GM12878 (cell line): ENCODE results near the gene PNMA8C. TPM values are rescaled to one million over a fixed set of nuclear protein-coding genes. Genes with fewer than 3 reads are reported as not detected.

Experiments used
- ATAC-seq: fragments of 200-7000 bp; cut with Tn5 transposase; 3 replicates; pipeline ENCODE4 v1.9.1; 2020; ENCODE audit warnings: mild to moderate bottlenecking, moderate library complexity
- BruUV-seq: library from RNA; stranded (reverse); fragments of 400-500 nt; replicated peaks from 2 replicates; lab custom pipeline; 2021; lab: Mats Ljungman, UMichigan
- CTCF ChIA-PET: fragments of 300-600 bp; sonication (Branson Sonifier 250); formaldehyde crosslinking; extraction: SDS; loops from one replicate; lab custom pipeline; 2021; ENCODE audit warnings: inconsistent platforms; lab: Yijun Ruan, JAX
- POLR2A ChIA-PET: fragments of 350-600 bp; formaldehyde crosslinking; extraction: SDS; loops from one replicate; lab custom pipeline; 2021; ENCODE audit warnings: inconsistent platforms; lab: Charles Lee
- RAD21 ChIA-PET: fragments of 300-600 bp; sonication (Branson Sonifier 250); formaldehyde crosslinking; loops from one replicate; lab custom pipeline; 2023; ENCODE audit warnings: antibody characterized with exemption; ENCODE audit not compliant: unreplicated experiment; lab: Charles Lee
- SMC1A ChIA-PET: fragments of 300-600 bp; sonication (Branson Sonifier 250); formaldehyde crosslinking; loops from one replicate; lab custom pipeline; 2023; ENCODE audit not compliant: unreplicated experiment, uncharacterized antibody; lab: Charles Lee
- DNase-seq: peaks from one replicate; pipeline ENCODE4 v3.0.0-alpha.2; 2011; ENCODE audit warnings: low read depth, low spot score
- FAIRE-seq: peaks from 3 replicates; lab custom pipeline; 2011; peaks lifted over from hg19 to GRCh38; lab: Jason Lieb, UNC
- H2AFZ ChIP-seq: 2 replicates; pipeline ENCODE4 v1.6.0; 2011; ENCODE audit warnings: low read depth, low read length, control low read depth; ENCODE audit not compliant: control insufficient read depth
- H3K27ac ChIP-seq: 2 replicates; pipeline ENCODE4 v1.5.1; 2011; ENCODE audit warnings: control low read depth; ENCODE audit not compliant: control insufficient read depth, insufficient read depth
- H3K27me3 ChIP-seq, 2 experiments: replicated peaks in 1 of 2; 2 replicates each; pipeline versions ENCODE4 v1.6.0 to v1.6.1; 2011; ENCODE audit warnings: low read length in 1 of 2; ENCODE audit not compliant: control insufficient read depth in 2 of 2, insufficient read depth in 2 of 2
- H3K36me3 ChIP-seq, 2 experiments: 2 replicates each; pipeline ENCODE4 v1.5.1; 2011; ENCODE audit warnings: low read length in 1 of 2; ENCODE audit not compliant: control insufficient read depth in 2 of 2, insufficient read depth in 2 of 2
- H3K4me1 ChIP-seq: 2 replicates; pipeline ENCODE4 v1.6.1; 2011; ENCODE audit warnings: mild to moderate bottlenecking, low read length, moderate library complexity, mixed read lengths; ENCODE audit not compliant: control insufficient read depth, insufficient read depth
- H3K4me2 ChIP-seq: 2 replicates; pipeline ENCODE4 v1.6.0; 2011; ENCODE audit warnings: control low read depth; ENCODE audit not compliant: control insufficient read depth, insufficient read depth
- H3K4me3 ChIP-seq: fragments of 200-600 bp; sonication (generic); 2 replicates; pipeline ENCODE4 v1.5.1; 2016
- H3K79me2 ChIP-seq: 2 replicates; pipeline ENCODE4 v1.6.0; 2011; ENCODE audit warnings: low read length; ENCODE audit not compliant: control insufficient read depth, insufficient read depth
- H3K9ac ChIP-seq: 2 replicates; pipeline ENCODE4 v1.8.0; 2011; ENCODE audit warnings: low read length, control low read depth, mixed read lengths; ENCODE audit not compliant: control insufficient read depth, insufficient read depth
- H3K9me3 ChIP-seq: replicated peaks from 3 replicates; pipeline ENCODE4 v1.5.1; 2011; ENCODE audit warnings: mild to moderate bottlenecking, low read length; ENCODE audit not compliant: control insufficient read depth, insufficient read depth
- H4K20me1 ChIP-seq: 2 replicates; pipeline ENCODE4 v1.6.0; 2011; ENCODE audit not compliant: control insufficient read depth, insufficient read depth
- BCL11A ChIP-seq: IDR thresholded peaks from 2 replicates; pipeline ENCODE4 v1.6.1; 2011; ENCODE audit warnings: low read depth, low read length
- CBFB ChIP-seq: IDR thresholded peaks from 2 replicates; pipeline ENCODE4 v1.6.1; 2016; ENCODE audit warnings: antibody characterized with exemption, low read depth
- DPF2 ChIP-seq: fragments of 450-650 bp; IDR thresholded peaks from 2 replicates; pipeline ENCODE4 v1.6.1; 2017; ENCODE audit warnings: mild to moderate bottlenecking
- RFX5 ChIP-seq: IDR thresholded peaks from 2 replicates; pipeline ENCODE4 v1.6.1; 2011; ENCODE audit warnings: low read depth, low read length, improper control_type of control experiment
- SIX5 ChIP-seq: IDR thresholded peaks from 2 replicates; pipeline ENCODE4 v1.6.1; 2011; ENCODE audit warnings: mild to moderate bottlenecking, low read depth, low read length, moderate library complexity; ENCODE audit not compliant: severe bottlenecking
- SMAD5 ChIP-seq: IDR thresholded peaks from 2 replicates; pipeline ENCODE4 v1.6.1; 2016; ENCODE audit warnings: antibody characterized with exemption, low read depth
- TCF3 ChIP-seq: IDR thresholded peaks from 2 replicates; pipeline ENCODE4 v1.6.1; 2012; ENCODE audit warnings: low read depth, mild to moderate bottlenecking, low read length, borderline replicate concordance; ENCODE audit not compliant: insufficient read depth
- WGBS: methylation state at CpG from one replicate; pipeline ENCODE4 v1.1.6; 2016; ENCODE audit warnings: low lambda C conversion rate; ENCODE audit not compliant: insufficient replicate concordance, insufficient coverage; ENCODE audit errors: missing lambda C conversion rate; 5-methylcytosine and 5-hydroxymethylcytosine counted together
- in situ Hi-C: fragments of 300-500 bp; cut with MboI; formaldehyde crosslinking; loops from 9 replicates; pipeline ENCODE4 v1.14.3; 2018; ENCODE audit warnings: mixed read lengths
- intact Hi-C: fragments of 100-400 bp; cut with micrococcal nuclease; formaldehyde crosslinking; loops from one replicate; pipeline ENCODE4 v1.14.2; 2022; ENCODE audit not compliant: unreplicated experiment
- polyA plus RNA-seq, 11 experiments: library from polyadenylated mRNA; depleted of rRNA in 4 of 11; unstranded in 6 of 11; stranded (reverse) in 5 of 11; fragments of >200 nt; fragmentation: Nextera tagmentation in 4 of 11; fragmentation: Illumina TruSeq in 1 of 11; extraction: Ambion mirVana in 4 of 11; extraction: Trizol in 1 of 11; gene quantifications; 1 replicate in 1 of 11; 2 replicates in 10 of 11; pipeline versions ENCODE4 v1.2.1 to v1.2.3, GENCODE V29; 2011 to 2016; ENCODE audit warnings: inconsistent platforms in 2 of 11, missing spikeins in 2 of 11, low read depth in 1 of 11
- total RNA-seq, 4 experiments: library from RNA; depleted of rRNA in 3 of 4; stranded (reverse); fragments of >200 nt in 3 of 4; fragmentation: Illumina TruSeq in 1 of 4; extraction: Trizol in 1 of 4; gene quantifications; 2 replicates each; pipeline versions ENCODE4 v1.2.1 to v1.2.3, GENCODE V29; 2013 to 2021
- TF ChIP-seq, protein P1 (sequence below): IDR thresholded peaks from 2 replicates; pipeline ENCODE4 v1.6.1; 2012; ENCODE audit warnings: improper control_type of control experiment, low read depth, low read length; ENCODE audit not compliant: insufficient replicate concordance
- TF ChIP-seq, protein P2 (sequence below): fragments of 450-650 bp; IDR thresholded peaks from 2 replicates; pipeline ENCODE4 v1.6.1; 2017; ENCODE audit warnings: mild to moderate bottlenecking, moderate library complexity

The PNMA8C gene
- total and polyA plus RNA-seq, 10 of the 15 experiments (the other 5 are each of a cell fraction or from before 2014, with no cell fraction given), result not detected

DNA sequence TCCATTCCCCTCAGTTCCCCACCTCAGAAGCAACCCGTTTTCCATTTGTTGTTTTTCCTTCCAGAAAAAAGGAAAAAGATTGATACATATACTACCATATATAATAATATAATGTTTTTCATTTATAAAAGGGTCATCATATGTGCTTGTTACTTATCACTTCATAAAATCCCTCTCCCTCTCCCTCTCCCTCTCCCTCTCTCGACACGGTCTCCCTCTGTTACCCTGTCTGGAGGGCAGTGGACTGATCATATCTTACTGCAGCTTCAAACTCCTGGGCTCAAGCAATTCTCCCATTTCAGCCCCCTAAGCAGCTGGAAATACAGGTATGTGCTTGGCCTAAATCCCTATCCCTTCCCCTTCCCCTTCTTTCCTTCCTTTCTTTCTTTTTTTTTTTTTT lies 25.5 kb upstream of the PNMA8C start:
- WGBS, result 15% methylated on average over 3 of the region's 3 CpGs
- no TSS peak for BruUV-seq
- Histone ChIP-seq H3K4me1 (no peaks in the 10 kb centered on the region), H3K27ac (no peak overlapping the region), H2AFZ (no peak overlapping the region), H4K20me1 (no peaks in the 10 kb centered on the region), H3K27me3 (no peaks in the 10 kb centered on the region; a peak in 1 of 4 replicates), H3K9ac (no peak overlapping the region), H3K4me3 (no peak overlapping the region), H3K79me2 (no peaks in the 10 kb centered on the region), H3K9me3 (no peaks in the 10 kb centered on the region; the same call in 2 of the 3 replicates), H3K4me2 (no peak overlapping the region), H3K36me3 (no peaks in the 10 kb centered on the region)
- ChIA-PET SMC1A (no interaction called here), POLR2A (no interaction called here), CTCF (no interaction called here), RAD21 (no interaction called here)
- DNase-seq (no peak), ATAC-seq (no peak), FAIRE-seq (no peak)
- intact Hi-C loops (no loop called here), in situ Hi-C loops (no loop called here)
- TF ChIP-seq TCF3 (no peak), SMAD5 (no peak), SIX5 (no peak), DPF2 (no peak), RFX5 (no peak), CBFB (no peak), BCL11A (no peak)
- TF ChIP-seq, protein P1, sequence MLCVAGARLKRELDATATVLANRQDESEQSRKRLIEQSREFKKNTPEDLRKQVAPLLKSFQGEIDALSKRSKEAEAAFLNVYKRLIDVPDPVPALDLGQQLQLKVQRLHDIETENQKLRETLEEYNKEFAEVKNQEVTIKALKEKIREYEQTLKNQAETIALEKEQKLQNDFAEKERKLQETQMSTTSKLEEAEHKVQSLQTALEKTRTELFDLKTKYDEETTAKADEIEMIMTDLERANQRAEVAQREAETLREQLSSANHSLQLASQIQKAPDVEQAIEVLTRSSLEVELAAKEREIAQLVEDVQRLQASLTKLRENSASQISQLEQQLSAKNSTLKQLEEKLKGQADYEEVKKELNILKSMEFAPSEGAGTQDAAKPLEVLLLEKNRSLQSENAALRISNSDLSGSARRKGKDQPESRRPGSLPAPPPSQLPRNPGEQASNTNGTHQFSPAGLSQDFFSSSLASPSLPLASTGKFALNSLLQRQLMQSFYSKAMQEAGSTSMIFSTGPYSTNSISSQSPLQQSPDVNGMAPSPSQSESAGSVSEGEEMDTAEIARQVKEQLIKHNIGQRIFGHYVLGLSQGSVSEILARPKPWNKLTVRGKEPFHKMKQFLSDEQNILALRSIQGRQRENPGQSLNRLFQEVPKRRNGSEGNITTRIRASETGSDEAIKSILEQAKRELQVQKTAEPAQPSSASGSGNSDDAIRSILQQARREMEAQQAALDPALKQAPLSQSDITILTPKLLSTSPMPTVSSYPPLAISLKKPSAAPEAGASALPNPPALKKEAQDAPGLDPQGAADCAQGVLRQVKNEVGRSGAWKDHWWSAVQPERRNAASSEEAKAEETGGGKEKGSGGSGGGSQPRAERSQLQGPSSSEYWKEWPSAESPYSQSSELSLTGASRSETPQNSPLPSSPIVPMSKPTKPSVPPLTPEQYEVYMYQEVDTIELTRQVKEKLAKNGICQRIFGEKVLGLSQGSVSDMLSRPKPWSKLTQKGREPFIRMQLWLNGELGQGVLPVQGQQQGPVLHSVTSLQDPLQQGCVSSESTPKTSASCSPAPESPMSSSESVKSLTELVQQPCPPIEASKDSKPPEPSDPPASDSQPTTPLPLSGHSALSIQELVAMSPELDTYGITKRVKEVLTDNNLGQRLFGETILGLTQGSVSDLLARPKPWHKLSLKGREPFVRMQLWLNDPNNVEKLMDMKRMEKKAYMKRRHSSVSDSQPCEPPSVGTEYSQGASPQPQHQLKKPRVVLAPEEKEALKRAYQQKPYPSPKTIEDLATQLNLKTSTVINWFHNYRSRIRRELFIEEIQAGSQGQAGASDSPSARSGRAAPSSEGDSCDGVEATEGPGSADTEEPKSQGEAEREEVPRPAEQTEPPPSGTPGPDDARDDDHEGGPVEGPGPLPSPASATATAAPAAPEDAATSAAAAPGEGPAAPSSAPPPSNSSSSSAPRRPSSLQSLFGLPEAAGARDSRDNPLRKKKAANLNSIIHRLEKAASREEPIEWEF, result no peak
- TF ChIP-seq, protein P2, sequence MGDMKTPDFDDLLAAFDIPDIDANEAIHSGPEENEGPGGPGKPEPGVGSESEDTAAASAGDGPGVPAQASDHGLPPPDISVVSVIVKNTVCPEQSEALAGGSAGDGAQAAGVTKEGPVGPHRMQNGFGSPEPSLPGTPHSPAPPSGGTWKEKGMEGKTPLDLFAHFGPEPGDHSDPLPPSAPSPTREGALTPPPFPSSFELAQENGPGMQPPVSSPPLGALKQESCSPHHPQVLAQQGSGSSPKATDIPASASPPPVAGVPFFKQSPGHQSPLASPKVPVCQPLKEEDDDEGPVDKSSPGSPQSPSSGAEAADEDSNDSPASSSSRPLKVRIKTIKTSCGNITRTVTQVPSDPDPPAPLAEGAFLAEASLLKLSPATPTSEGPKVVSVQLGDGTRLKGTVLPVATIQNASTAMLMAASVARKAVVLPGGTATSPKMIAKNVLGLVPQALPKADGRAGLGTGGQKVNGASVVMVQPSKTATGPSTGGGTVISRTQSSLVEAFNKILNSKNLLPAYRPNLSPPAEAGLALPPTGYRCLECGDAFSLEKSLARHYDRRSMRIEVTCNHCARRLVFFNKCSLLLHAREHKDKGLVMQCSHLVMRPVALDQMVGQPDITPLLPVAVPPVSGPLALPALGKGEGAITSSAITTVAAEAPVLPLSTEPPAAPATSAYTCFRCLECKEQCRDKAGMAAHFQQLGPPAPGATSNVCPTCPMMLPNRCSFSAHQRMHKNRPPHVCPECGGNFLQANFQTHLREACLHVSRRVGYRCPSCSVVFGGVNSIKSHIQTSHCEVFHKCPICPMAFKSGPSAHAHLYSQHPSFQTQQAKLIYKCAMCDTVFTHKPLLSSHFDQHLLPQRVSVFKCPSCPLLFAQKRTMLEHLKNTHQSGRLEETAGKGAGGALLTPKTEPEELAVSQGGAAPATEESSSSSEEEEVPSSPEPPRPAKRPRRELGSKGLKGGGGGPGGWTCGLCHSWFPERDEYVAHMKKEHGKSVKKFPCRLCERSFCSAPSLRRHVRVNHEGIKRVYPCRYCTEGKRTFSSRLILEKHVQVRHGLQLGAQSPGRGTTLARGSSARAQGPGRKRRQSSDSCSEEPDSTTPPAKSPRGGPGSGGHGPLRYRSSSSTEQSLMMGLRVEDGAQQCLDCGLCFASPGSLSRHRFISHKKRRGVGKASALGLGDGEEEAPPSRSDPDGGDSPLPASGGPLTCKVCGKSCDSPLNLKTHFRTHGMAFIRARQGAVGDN, result no peak
